ENCODE results near the gene PFN3. TPM values are rescaled to one million over a fixed set of nuclear protein-coding genes. Genes with fewer than 3 reads are reported as not detected.

PFN3 gene
- total and polyA plus RNA-seq, 2 of the 13 experiments (the other 11 are each of a cell fraction or from before 2014, with no cell fraction given), result not detected

DNA sequence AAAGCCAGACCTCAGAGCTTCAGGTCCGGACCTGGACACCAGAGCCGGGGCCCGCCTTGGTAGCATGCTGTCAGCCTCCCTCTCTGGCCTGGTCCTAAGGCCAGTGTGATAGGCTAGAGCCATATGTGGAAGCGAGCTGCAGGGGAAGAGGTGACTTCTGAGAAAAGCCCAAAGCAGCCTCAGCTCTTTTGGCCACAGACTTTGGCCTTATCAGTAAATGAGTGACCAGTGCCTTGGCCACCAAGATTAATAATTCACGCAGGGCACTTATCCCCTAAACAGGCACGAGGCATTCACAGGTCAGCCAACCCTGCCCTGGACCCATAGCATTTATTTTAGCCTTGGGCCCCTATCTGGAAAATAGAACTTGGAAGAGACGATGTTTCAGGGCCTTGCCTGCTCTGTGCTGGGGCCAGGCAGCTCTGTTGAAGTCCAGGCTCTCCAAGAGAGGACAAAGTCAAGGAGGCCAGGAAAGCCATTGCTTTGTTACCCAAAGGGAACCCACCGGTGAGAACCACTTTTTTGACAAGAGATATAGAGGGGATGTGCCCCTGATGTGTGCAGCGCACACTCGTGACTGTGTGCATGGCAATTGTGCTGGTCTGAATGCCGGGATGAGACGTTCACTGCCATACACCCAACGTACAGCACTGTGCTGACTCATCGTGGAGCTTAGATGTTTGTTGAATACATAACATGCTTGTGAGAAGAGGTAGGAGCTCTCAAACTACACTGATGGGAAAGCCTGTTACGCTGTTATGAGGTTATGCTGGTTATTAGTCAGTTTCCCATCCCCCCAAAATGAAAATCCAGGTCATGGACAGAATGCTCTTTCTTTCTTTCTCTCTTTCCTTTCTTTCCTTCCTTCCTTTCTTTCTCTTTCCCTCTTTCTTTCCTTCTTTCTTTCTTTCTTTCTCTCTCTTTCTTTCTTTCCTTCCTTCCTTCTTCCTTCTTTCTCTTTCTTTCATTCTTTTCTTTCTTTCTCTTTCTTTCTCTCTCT, 21.3 kb downstream of the PFN3 start (continued):
- TF ChIP-seq, protein P1, sequence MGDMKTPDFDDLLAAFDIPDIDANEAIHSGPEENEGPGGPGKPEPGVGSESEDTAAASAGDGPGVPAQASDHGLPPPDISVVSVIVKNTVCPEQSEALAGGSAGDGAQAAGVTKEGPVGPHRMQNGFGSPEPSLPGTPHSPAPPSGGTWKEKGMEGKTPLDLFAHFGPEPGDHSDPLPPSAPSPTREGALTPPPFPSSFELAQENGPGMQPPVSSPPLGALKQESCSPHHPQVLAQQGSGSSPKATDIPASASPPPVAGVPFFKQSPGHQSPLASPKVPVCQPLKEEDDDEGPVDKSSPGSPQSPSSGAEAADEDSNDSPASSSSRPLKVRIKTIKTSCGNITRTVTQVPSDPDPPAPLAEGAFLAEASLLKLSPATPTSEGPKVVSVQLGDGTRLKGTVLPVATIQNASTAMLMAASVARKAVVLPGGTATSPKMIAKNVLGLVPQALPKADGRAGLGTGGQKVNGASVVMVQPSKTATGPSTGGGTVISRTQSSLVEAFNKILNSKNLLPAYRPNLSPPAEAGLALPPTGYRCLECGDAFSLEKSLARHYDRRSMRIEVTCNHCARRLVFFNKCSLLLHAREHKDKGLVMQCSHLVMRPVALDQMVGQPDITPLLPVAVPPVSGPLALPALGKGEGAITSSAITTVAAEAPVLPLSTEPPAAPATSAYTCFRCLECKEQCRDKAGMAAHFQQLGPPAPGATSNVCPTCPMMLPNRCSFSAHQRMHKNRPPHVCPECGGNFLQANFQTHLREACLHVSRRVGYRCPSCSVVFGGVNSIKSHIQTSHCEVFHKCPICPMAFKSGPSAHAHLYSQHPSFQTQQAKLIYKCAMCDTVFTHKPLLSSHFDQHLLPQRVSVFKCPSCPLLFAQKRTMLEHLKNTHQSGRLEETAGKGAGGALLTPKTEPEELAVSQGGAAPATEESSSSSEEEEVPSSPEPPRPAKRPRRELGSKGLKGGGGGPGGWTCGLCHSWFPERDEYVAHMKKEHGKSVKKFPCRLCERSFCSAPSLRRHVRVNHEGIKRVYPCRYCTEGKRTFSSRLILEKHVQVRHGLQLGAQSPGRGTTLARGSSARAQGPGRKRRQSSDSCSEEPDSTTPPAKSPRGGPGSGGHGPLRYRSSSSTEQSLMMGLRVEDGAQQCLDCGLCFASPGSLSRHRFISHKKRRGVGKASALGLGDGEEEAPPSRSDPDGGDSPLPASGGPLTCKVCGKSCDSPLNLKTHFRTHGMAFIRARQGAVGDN (CRISPR knock-in tag; IDR thresholded peaks at IDR 0.05), result peak; percentile 90
- TF ChIP-seq, protein P2, sequence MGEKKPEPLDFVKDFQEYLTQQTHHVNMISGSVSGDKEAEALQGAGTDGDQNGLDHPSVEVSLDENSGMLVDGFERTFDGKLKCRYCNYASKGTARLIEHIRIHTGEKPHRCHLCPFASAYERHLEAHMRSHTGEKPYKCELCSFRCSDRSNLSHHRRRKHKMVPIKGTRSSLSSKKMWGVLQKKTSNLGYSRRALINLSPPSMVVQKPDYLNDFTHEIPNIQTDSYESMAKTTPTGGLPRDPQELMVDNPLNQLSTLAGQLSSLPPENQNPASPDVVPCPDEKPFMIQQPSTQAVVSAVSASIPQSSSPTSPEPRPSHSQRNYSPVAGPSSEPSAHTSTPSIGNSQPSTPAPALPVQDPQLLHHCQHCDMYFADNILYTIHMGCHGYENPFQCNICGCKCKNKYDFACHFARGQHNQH (CRISPR knock-in tag; IDR thresholded peaks at IDR 0.05), result peak; percentile 72; the same call in 1 of the 2 replicates
- peak; percentile 88 for TF ChIP-seq MAFG (CRISPR knock-in tag; IDR thresholded peaks at IDR 0.05)
- peak; percentile 66; the same call in 1 of the 2 replicates for TF ChIP-seq ZNF772 (CRISPR knock-in tag; IDR thresholded peaks at IDR 0.05)
- TF ChIP-seq, protein P3, sequence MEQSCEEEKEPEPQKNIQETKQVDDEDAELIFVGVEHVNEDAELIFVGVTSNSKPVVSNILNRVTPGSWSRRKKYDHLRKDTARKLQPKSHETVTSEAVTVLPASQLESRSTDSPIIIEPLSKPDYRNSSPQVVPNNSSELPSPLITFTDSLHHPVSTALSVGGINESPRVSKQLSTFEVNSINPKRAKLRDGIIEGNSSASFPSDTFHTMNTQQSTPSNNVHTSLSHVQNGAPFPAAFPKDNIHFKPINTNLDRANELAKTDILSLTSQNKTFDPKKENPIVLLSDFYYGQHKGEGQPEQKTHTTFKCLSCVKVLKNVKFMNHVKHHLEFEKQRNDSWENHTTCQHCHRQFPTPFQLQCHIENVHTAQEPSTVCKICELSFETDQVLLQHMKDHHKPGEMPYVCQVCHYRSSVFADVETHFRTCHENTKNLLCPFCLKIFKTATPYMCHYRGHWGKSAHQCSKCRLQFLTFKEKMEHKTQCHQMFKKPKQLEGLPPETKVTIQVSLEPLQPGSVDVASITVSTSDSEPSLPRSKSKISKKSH (CRISPR knock-in tag; IDR thresholded peaks at IDR 0.05; ENCODE audit: borderline replicate concordance), result no peak
- TF ChIP-seq, protein P4, sequence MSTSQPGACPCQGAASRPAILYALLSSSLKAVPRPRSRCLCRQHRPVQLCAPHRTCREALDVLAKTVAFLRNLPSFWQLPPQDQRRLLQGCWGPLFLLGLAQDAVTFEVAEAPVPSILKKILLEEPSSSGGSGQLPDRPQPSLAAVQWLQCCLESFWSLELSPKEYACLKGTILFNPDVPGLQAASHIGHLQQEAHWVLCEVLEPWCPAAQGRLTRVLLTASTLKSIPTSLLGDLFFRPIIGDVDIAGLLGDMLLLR (CRISPR knock-in tag; IDR thresholded peaks at IDR 0.05), result no peak
- peak; percentile 68; the same call in 1 of the 2 replicates for TF ChIP-seq FOXC1 (CRISPR knock-in tag; IDR thresholded peaks at IDR 0.05; ENCODE audit: borderline replicate concordance)
- no peak for TF ChIP-seq MLLT10 (CRISPR knock-in tag; IDR thresholded peaks at IDR 0.05)
- peak; percentile 91 for TF ChIP-seq MIXL1 (CRISPR knock-in tag; IDR thresholded peaks at IDR 0.05)
- TF ChIP-seq HNF4A (CRISPR knock-in tag; IDR thresholded peaks at IDR 0.05), result peak; percentile 86
- TF ChIP-seq ZNF460 (CRISPR knock-in tag; IDR thresholded peaks at IDR 0.05; ENCODE audit: borderline replicate concordance), result no peak
- TF ChIP-seq SOX6 (IDR thresholded peaks at IDR 0.05), result 0 out of 2 replicates have a peak, but pooled peaks have one; percentile 28
- peak; percentile 74 for TF ChIP-seq SOX6 (CRISPR knock-in tag; IDR thresholded peaks at IDR 0.05)
- TF ChIP-seq RAD21 (CRISPR knock-in tag; IDR thresholded peaks at IDR 0.05), result peak; percentile 13; the same call in 1 of the 2 replicates
- peak; percentile 74 for TF ChIP-seq SALL1 (CRISPR knock-in tag; IDR thresholded peaks at IDR 0.05)
- TF ChIP-seq CAMTA2 (CRISPR knock-in tag; IDR thresholded peaks at IDR 0.05; ENCODE audit: borderline replicate concordance), result no peak
- TF ChIP-seq NFKBIZ (CRISPR knock-in tag; IDR thresholded peaks at IDR 0.05), result peak; percentile 59; the same call in 1 of the 2 replicates
- TF ChIP-seq IRF2 (CRISPR knock-in tag; IDR thresholded peaks at IDR 0.05), result peak; percentile 27; the same call in 1 of the 2 replicates
- no peak; the same call in 1 of the 2 replicates for TF ChIP-seq ZBTB34 (CRISPR knock-in tag; IDR thresholded peaks at IDR 0.05)
- peak; percentile 80; the same call in 1 of the 2 replicates for TF ChIP-seq SALL2 (CRISPR knock-in tag; IDR thresholded peaks at IDR 0.05)

All from HepG2 (cell line).